ENCODE measurements around the gene RAB11FIP4. TPM values are rescaled to one million over a fixed set of nuclear protein-coding genes. Genes with fewer than 3 reads are reported as not detected.
A peak's percentile ranks its signal among the peaks of the same experiment; 100 is the strongest.

Gene RAB11FIP4
- total RNA-seq, 3 donors from 2014 or later, result 1.9 to 18.7 (median 11.8) TPM

- H3K27ac ChIP-seq, result no peak overlapping the region
- TF ChIP-seq POLR2AphosphoS5 (IDR thresholded peaks at IDR 0.05), result no peak
- no peak for TF ChIP-seq CTCF (IDR thresholded peaks at IDR 0.05)
- no peak for TF ChIP-seq POLR2A (IDR thresholded peaks at IDR 0.05)
- H3K4me3 ChIP-seq, result no peak overlapping the region
- no peak for DNase-seq (ENCODE audit: low spot score in 2 of 2)
- H3K9me3 ChIP-seq, result no peaks in the 10 kb centered on the region
- H3K4me1 ChIP-seq, result no peaks in the 10 kb centered on the region
- no peaks in the 10 kb centered on the region for H3K36me3 ChIP-seq
- no peaks in the 10 kb centered on the region for H3K27me3 ChIP-seq
- intact Hi-C loops (cut with DNase I; ENCODE audit: low total_unique reads), result no loop called here
Observed at GRCh38 chr17:31490671-31491375, 99.3 kb downstream of the RAB11FIP4 start.

- DNase-seq (ENCODE audit: low spot score in 2 of 2), result no peak
- no peak for TF ChIP-seq POLR2AphosphoS5 (IDR thresholded peaks at IDR 0.05)
- intact Hi-C loops (cut with DNase I; ENCODE audit: low total_unique reads), result no loop called here
- Histone ChIP-seq H3K9me3 (no peaks in the 10 kb centered on the region), H3K27me3 (no peaks in the 10 kb centered on the region), H3K4me3 (no peak overlapping the region), H3K4me1 (no peaks in the 10 kb centered on the region), H3K36me3 (no peaks in the 10 kb centered on the region), H3K27ac (no peak overlapping the region)
Observed at GRCh38 chr17:31491376-31492131, 100.1 kb downstream of the RAB11FIP4 start.

GRCh38 chr17:31492206-31492605 lies 100.7 kb downstream of the RAB11FIP4 start:
- intact Hi-C loops (cut with DNase I; ENCODE audit: low total_unique reads), result no loop called here
- TF ChIP-seq POLR2AphosphoS5 (IDR thresholded peaks at IDR 0.05) (no peak), CTCF (IDR thresholded peaks at IDR 0.05) (no peak), POLR2A (IDR thresholded peaks at IDR 0.05) (no peak)
- Histone ChIP-seq H3K27me3 (no peaks in the 10 kb centered on the region), H3K4me3 (no peak overlapping the region), H3K9me3 (no peaks in the 10 kb centered on the region), H3K4me1 (no peaks in the 10 kb centered on the region), H3K27ac (no peak overlapping the region), H3K36me3 (no peaks in the 10 kb centered on the region)
- no peak for DNase-seq (ENCODE audit: low spot score in 2 of 2)

GRCh38 chr17:31492880-31493655 lies 101.6 kb downstream of the RAB11FIP4 start:
- Histone ChIP-seq H3K9me3 (no peaks in the 10 kb centered on the region), H3K4me1 (no peaks in the 10 kb centered on the region), H3K27me3 (no peaks in the 10 kb centered on the region), H3K36me3 (no peaks in the 10 kb centered on the region), H3K27ac (peak overlapping the region in 1 of 2 donors; percentile 50), H3K4me3 (no peak overlapping the region)
- intact Hi-C loops (cut with DNase I; ENCODE audit: low total_unique reads), result no loop called here
- TF ChIP-seq POLR2A (IDR thresholded peaks at IDR 0.05) (no peak), CTCF (IDR thresholded peaks at IDR 0.05) (no peak), POLR2AphosphoS5 (IDR thresholded peaks at IDR 0.05) (no peak)
- DNase-seq (ENCODE audit: low spot score in 2 of 2), result no peak

GRCh38 chr17:31493656-31494155 lies 102.2 kb downstream of the RAB11FIP4 start:
- no peaks in the 10 kb centered on the region for H3K4me1 ChIP-seq
- H3K27me3 ChIP-seq, result no peaks in the 10 kb centered on the region
- no peak for TF ChIP-seq POLR2A (IDR thresholded peaks at IDR 0.05)
- TF ChIP-seq POLR2AphosphoS5 (IDR thresholded peaks at IDR 0.05), result no peak
- no peak for TF ChIP-seq CTCF (IDR thresholded peaks at IDR 0.05)
- H3K27ac ChIP-seq, result peak overlapping the region in 1 of 2 donors; percentile 50
- no peaks in the 10 kb centered on the region for H3K9me3 ChIP-seq
- no peak for DNase-seq (ENCODE audit: low spot score in 2 of 2)
- no peak overlapping the region for H3K4me3 ChIP-seq
- intact Hi-C loops (cut with DNase I; ENCODE audit: low total_unique reads), result no loop called here
- H3K36me3 ChIP-seq, result no peaks in the 10 kb centered on the region

Measured in breast epithelium (tissue), 4 donors.